Lower leg skin (tissue), 3 donors: ENCODE results near the gene DCDC2B.

Experiments used
- POLR2A ChIP-seq, 2 donors: fragments of 450-650 bp; IDR thresholded peaks; one replicate each; pipeline ENCODE4 v1.6.1; 2016 to 2017; ENCODE audit warnings: antibody characterized with exemption in 2 of 2, mild to moderate bottlenecking in 1 of 2, moderate library complexity in 1 of 2
- TF ChIP-seq, protein P1 (sequence below), 3 donors: fragments of 450-650 bp; IDR thresholded peaks; one replicate each; pipeline ENCODE4 v1.5.1; 2016; ENCODE audit warnings: antibody characterized with exemption in 3 of 3, mild to moderate bottlenecking in 3 of 3, moderate library complexity in 2 of 3

DNA sequence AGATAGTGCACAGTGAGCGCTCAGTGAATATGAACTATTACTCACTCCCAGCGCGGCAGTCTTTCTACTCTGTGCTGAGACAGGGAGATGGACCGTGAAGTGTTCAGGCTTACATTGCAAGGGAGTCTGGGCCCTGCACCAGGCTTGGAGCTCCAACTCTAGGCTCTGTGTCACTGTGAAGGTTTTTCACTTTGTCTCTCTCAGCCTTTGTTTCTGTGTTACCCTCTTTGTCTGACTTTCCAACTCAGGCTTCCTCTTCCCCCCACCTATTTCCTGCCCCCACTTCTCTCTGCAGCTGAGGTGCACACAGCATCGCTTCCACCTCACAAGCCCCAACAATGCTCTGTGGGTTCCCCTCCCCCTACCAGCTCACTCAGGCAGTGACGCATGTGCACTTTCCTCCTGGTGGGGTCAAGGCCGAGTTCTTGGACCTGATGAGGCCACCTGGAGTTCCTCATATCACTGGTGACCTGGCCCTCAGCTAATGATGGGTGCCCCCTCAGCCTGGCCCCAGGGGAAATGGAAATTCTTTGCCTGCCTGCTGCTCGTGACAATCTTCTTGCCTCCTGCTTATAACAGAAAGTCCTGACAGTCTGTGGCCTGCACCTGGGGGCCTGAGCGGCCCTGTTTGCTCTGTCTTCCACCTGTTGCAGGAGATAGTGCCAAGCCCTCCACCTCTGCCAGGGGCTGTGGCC, 41.1 kb downstream of the DCDC2B start:
- TF ChIP-seq, protein P1, sequence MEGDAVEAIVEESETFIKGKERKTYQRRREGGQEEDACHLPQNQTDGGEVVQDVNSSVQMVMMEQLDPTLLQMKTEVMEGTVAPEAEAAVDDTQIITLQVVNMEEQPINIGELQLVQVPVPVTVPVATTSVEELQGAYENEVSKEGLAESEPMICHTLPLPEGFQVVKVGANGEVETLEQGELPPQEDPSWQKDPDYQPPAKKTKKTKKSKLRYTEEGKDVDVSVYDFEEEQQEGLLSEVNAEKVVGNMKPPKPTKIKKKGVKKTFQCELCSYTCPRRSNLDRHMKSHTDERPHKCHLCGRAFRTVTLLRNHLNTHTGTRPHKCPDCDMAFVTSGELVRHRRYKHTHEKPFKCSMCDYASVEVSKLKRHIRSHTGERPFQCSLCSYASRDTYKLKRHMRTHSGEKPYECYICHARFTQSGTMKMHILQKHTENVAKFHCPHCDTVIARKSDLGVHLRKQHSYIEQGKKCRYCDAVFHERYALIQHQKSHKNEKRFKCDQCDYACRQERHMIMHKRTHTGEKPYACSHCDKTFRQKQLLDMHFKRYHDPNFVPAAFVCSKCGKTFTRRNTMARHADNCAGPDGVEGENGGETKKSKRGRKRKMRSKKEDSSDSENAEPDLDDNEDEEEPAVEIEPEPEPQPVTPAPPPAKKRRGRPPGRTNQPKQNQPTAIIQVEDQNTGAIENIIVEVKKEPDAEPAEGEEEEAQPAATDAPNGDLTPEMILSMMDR (IDR thresholded peaks at IDR 0.05): no peak
- TF ChIP-seq POLR2A (IDR thresholded peaks at IDR 0.05): no peak
